Smooth muscle cell (in vitro differentiated cells): ENCODE measurements around the gene SRP14. TPM values are rescaled to one million over a fixed set of nuclear protein-coding genes. Genes with fewer than 3 reads are reported as not detected.

ENCODE experiments used
- DNase-seq: peaks from one replicate; lab custom pipeline; 2025; ENCODE audit not compliant: unreplicated experiment; lab: John Stamatoyannopoulos, UW
- H2AFZ ChIP-seq: fragments of 200-600 bp; sonication (generic); 2 replicates; pipeline ENCODE4 v1.6.0; 2016; ENCODE audit warnings: antibody characterized with exemption, low read depth, mild to moderate bottlenecking
- H3F3A ChIP-seq: fragments of 200-600 bp; sonication (generic); 2 replicates; pipeline ENCODE4 v1.6.0; 2017; ENCODE audit warnings: antibody characterized with exemption, low read depth
- H3K27ac ChIP-seq: fragments of 200-600 bp; sonication (generic); 2 replicates; pipeline ENCODE4 v1.5.1; 2016; ENCODE audit warnings: low read depth, mild to moderate bottlenecking
- H3K27me3 ChIP-seq: fragments of 200-600 bp; sonication (generic); 2 replicates; pipeline ENCODE4 v1.6.1; 2016; ENCODE audit warnings: low read depth, mild to moderate bottlenecking
- H3K36me3 ChIP-seq: fragments of 200-600 bp; sonication (generic); 2 replicates; pipeline ENCODE4 v1.5.1; 2016; ENCODE audit warnings: low read depth
- H3K4me1 ChIP-seq: fragments of 200-600 bp; sonication (generic); 2 replicates; pipeline ENCODE4 v1.5.1; 2016; ENCODE audit warnings: low read depth
- H3K4me2 ChIP-seq: fragments of 200-600 bp; sonication (generic); 2 replicates; pipeline ENCODE4 v1.6.0; 2016; ENCODE audit warnings: mild to moderate bottlenecking
- H3K4me3 ChIP-seq: fragments of 200-600 bp; sonication (generic); 2 replicates; pipeline ENCODE4 v1.5.1; 2016; ENCODE audit warnings: mild to moderate bottlenecking
- H3K79me2 ChIP-seq: fragments of 200-600 bp; sonication (generic); 2 replicates; pipeline ENCODE4 v1.6.0; 2016; ENCODE audit warnings: low read depth, mild to moderate bottlenecking
- H3K9ac ChIP-seq: fragments of 200-600 bp; sonication (generic); 2 replicates; pipeline ENCODE4 v1.6.0; 2016; ENCODE audit warnings: low read depth
- H3K9me3 ChIP-seq: fragments of 200-600 bp; sonication (generic); replicated peaks from 2 replicates; pipeline ENCODE4 v1.5.1; 2016; ENCODE audit warnings: low read depth
- H4K20me1 ChIP-seq: fragments of 200-600 bp; sonication (generic); 2 replicates; pipeline ENCODE4 v1.6.0; 2016; ENCODE audit warnings: low read depth
- CTCF ChIP-seq: fragments of 200-600 bp; sonication (generic); IDR thresholded peaks from 2 replicates; pipeline ENCODE4 v1.5.1; 2017; ENCODE audit warnings: borderline replicate concordance, mild to moderate bottlenecking, antibody characterized with exemption; ENCODE audit not compliant: insufficient read depth, poor library complexity, severe bottlenecking
- WGBS: methylation state at CpG from one replicate; pipeline ENCODE4 v1.1.7; 2016; ENCODE audit warnings: low lambda C conversion rate; 5-methylcytosine and 5-hydroxymethylcytosine counted together
- polyA plus RNA-seq: library from polyadenylated mRNA; unstranded; fragments of >200 nt; fragmentation: Nextera tagmentation; extraction: Ambion mirVana; gene quantifications from 2 replicates; pipeline ENCODE4 v1.2.1, GENCODE V29; 2016
- total RNA-seq: library from RNA; depleted of rRNA; stranded (reverse); fragments of >200 nt; gene quantifications from 2 replicates; pipeline ENCODE4 v1.2.3, GENCODE V29; 2014

The SRP14 gene
- total and polyA plus RNA-seq, 2 experiments from 2014 or later, result 307 to 726 TPM

- no peak overlapping the region for H2AFZ ChIP-seq
- H3K4me1 ChIP-seq, result peaks cover 9% of the 10 kb centered on the region
- no peak overlapping the region for H3K4me3 ChIP-seq
- H3K4me2 ChIP-seq, result no peak overlapping the region
- H3F3A ChIP-seq, result peaks cover 4% of the 10 kb centered on the region
- no peaks in the 10 kb centered on the region for H3K27me3 ChIP-seq
- 85% methylated on average over 10 of the region's 10 CpGs for WGBS
- H3K36me3 ChIP-seq, result no peaks in the 10 kb centered on the region
- no peak for DNase-seq
- H4K20me1 ChIP-seq, result no peaks in the 10 kb centered on the region
- H3K79me2 ChIP-seq, result no peaks in the 10 kb centered on the region
- no peak overlapping the region for H3K27ac ChIP-seq
- no peak for TF ChIP-seq CTCF
- H3K9me3 ChIP-seq, result no peaks in the 10 kb centered on the region
- no peak overlapping the region for H3K9ac ChIP-seq
These were observed 5.1 kb upstream of the SRP14 start for GRCh38 chr15:40043927-40044716.

- Histone ChIP-seq H3K9me3 (no peaks in the 10 kb centered on the region), H2AFZ (no peak overlapping the region), H3F3A (peaks cover 4% of the 10 kb centered on the region), H3K27me3 (no peaks in the 10 kb centered on the region), H3K9ac (no peak overlapping the region), H3K36me3 (no peaks in the 10 kb centered on the region), H3K27ac (no peak overlapping the region), H3K4me2 (no peak overlapping the region), H3K4me3 (no peak overlapping the region), H4K20me1 (no peaks in the 10 kb centered on the region), H3K4me1 (peaks cover 9% of the 10 kb centered on the region), H3K79me2 (peaks cover 8% of the 10 kb centered on the region)
- TF ChIP-seq CTCF, result no peak
- no peak for DNase-seq
- 94% methylated on average over 5 of the region's 5 CpGs for WGBS
These were observed 3.9 kb upstream of the SRP14 start for GRCh38 chr15:40042791-40043320.

- H3K27ac ChIP-seq, result no peak overlapping the region
- no peak overlapping the region for H3K9ac ChIP-seq
- H3K4me1 ChIP-seq, result peaks cover 7% of the 10 kb centered on the region
- TF ChIP-seq CTCF, result no peak
- peaks cover 17% of the 10 kb centered on the region for H3K79me2 ChIP-seq
- H3K36me3 ChIP-seq, result peaks cover 4% of the 10 kb centered on the region
- no peak overlapping the region for H2AFZ ChIP-seq
- no peak for DNase-seq
- peaks cover 4% of the 10 kb centered on the region for H3F3A ChIP-seq
- no peaks in the 10 kb centered on the region for H3K9me3 ChIP-seq
- peaks cover 4% of the 10 kb centered on the region for H4K20me1 ChIP-seq
- H3K27me3 ChIP-seq, result no peaks in the 10 kb centered on the region
- no peak overlapping the region for H3K4me3 ChIP-seq
- 96% methylated on average over 3 of the region's 3 CpGs for WGBS
- no peak overlapping the region for H3K4me2 ChIP-seq
These were observed 1.8 kb upstream of the SRP14 start for GRCh38 chr15:40040770-40041169.

GRCh38 chr15:40040293-40040635 is 1.3 kb upstream of the SRP14 start:
- Histone ChIP-seq H3K27ac (no peak overlapping the region), H3F3A (peaks cover 4% of the 10 kb centered on the region), H3K79me2 (peaks cover 17% of the 10 kb centered on the region), H3K36me3 (peaks cover 8% of the 10 kb centered on the region), H3K4me1 (peaks cover 7% of the 10 kb centered on the region), H3K9me3 (no peaks in the 10 kb centered on the region), H4K20me1 (peaks cover 5% of the 10 kb centered on the region), H3K4me2 (peak overlapping the region; percentile 93), H3K4me3 (no peak overlapping the region), H2AFZ (no peak overlapping the region), H3K9ac (no peak overlapping the region), H3K27me3 (no peaks in the 10 kb centered on the region)
- TF ChIP-seq CTCF, result no peak
- no peak for DNase-seq
- WGBS, result 86% methylated on average over 6 of the region's 6 CpGs
